HG03354 (cell line): ENCODE measurements around the gene EDEM2.
"Not testable (repeated sequence)": the region's sequence is repeated elsewhere in the genome, so short reads cannot be mapped to it uniquely, and the experiment has no call there.

Experiments
- ATAC-seq: cut with Tn5 transposase; IDR thresholded peaks from one replicate; pipeline ENCODE4 v1.9.1; 2021; ENCODE audit warnings: mild to moderate bottlenecking; ENCODE audit not compliant: unreplicated experiment, poor library complexity, severe bottlenecking

EDEM2 gene, protein sequence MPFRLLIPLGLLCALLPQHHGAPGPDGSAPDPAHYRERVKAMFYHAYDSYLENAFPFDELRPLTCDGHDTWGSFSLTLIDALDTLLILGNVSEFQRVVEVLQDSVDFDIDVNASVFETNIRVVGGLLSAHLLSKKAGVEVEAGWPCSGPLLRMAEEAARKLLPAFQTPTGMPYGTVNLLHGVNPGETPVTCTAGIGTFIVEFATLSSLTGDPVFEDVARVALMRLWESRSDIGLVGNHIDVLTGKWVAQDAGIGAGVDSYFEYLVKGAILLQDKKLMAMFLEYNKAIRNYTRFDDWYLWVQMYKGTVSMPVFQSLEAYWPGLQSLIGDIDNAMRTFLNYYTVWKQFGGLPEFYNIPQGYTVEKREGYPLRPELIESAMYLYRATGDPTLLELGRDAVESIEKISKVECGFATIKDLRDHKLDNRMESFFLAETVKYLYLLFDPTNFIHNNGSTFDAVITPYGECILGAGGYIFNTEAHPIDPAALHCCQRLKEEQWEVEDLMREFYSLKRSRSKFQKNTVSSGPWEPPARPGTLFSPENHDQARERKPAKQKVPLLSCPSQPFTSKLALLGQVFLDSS

DNA sequence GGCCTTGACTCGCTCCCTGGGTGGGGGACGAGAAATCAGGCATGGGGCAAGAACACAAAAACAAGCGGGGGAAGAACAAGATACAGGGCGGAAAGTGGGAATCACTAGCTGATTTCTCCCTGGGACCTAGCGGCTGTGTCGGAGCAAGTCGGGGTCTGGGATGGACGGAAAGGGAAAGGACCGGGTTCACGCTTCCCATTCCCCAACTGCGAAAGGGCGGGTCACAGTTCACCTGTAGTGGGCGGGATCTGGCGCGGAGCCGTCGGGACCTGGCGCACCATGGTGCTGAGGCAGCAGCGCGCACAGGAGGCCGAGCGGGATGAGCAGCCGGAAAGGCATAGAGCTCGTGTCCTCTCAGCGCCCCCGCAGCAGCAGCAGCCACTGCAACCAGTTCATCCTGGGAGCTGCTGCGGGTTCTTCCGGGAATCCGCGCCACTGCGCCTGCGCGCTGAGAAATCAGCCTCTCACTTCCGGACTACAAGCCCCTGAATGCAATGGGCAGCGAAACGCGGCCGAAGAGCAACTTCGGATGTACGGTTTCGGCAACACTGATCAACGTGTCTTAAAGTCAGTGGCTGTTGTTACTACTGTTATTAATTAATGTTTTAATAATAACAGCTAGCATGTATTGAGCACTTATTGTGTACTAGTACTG lies at the start of gene EDEM2:
TSS of gene EDEM2 (minus strand) at position 417 of the 655 bp plus-strand sequence. CDS start at position 339, 78 bp downstream.
- peak; percentile 82 for ATAC-seq

DNA sequence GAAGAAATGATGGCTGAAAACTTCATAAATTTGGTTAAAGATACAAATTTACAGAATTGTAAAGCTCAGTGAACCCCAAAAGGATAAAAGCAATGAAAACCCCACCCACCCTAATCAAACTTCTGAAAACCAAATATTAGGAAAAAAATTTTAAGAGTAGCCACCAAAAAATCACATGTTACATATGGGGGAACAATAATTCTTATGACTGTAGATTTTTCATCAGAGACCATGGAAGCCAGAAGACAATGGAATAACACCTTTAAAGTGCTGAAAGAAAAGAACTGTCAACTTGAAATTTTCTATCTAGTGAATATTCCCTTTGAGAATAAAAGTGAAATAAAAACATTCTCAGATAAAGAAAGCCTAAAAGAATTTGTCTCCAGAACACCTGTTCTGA lies 49.2 kb upstream of the EDEM2 start:
- no peak for ATAC-seq

DNA sequence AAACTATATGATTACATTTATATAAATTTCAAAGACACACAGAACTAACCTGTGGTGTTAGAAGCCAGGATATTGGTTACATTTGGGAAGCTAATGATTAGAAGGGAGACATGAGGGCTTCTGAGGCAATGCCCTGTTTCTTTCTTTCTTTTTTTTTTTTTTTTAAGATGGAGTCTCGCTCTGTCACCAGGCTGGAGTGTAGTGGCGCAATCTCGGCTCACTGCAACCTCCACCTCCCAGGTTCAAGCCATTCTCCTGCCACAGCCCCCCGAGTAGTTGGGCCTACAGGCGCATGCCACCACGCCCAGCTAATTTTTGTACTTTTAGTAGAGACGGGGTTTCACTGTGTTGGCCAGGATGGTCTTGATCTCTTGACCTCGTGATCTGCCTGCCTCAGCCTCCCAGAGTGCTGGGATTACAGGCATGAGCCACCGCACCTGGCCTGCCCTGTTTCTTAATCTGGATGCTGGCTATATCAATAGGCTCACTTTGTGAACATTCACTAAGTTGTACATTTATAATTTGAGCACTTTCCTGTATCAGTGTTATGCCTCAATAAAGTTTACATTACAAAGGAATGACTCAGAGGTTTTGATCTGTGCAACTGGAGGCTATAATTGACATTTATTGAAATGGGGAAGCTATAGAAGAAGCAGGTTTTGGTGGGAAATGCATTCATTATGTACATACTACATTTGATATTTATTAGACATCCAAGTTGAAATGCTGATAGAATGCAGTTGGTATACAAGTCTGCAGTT lies 46.1 kb upstream of the EDEM2 start:
- ATAC-seq: not testable (repeated sequence)

DNA sequence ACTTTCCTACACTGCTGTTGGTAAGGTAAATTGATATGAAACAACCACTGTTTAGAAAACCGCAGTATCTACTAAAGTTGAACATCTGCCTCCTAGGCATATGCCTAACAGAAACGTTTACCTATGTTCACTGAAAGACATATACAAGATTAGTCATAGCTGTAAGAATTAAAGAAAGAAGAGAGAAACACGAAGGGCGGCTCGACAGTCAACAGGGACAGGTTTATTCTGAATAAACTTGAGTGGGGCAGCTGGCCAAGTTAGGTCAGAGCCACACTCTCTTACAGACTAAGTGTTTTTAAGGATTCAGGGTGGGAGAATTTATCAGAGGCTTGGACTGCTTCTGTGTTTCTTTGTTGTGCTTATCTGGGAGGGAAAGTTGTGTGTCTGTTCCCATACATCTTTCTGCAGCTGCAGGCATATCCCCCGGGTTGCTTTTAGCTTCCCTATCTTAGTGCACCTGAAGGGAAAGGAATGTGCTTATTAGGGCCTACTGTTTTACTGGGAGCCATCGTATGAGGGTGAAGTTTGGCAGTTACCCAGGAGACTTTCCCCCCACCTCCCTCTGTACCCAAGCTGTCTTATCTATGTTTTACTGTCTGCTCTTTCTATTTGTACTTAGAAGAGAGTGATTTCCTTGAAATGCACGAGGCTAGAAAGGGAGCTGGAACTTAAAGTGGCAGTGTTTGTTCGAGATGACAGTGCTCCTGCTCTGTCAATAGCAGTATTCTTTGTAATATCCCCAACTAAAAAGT lies 45.2 kb upstream of the EDEM2 start:
- no peak for ATAC-seq

DNA sequence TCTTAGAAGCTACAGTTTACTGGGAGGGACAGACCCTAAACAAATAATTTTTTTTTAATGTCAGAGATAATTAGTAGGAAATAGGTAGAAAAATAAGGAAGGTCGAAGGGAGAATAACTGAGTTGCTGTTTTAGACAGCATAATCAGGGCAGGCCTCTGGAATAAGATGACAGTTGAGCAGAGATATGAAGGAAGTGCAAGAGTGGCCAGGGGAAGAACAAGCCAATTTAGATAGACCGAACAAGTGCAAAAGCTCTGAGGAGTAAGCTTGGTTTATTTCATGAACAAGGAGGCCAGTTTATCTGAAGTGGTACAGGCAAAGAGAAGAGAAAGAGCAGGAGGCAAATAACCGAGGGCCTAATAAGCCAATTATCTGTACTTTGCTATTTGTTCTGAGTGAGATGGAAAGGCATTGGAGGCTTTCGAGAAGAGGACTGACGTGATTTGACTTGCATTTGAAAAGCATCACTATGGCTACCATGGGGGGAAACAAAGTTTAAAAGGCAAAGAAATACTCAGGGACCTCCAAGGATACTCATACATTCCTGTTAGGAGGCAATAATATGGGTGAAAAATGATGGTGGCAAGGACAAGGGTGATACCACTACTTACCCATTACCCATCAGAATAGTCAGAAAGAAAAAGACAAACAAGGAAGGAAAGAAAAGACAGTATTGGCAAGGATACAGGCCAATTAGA lies 44.4 kb upstream of the EDEM2 start:
- ATAC-seq: no peak

DNA sequence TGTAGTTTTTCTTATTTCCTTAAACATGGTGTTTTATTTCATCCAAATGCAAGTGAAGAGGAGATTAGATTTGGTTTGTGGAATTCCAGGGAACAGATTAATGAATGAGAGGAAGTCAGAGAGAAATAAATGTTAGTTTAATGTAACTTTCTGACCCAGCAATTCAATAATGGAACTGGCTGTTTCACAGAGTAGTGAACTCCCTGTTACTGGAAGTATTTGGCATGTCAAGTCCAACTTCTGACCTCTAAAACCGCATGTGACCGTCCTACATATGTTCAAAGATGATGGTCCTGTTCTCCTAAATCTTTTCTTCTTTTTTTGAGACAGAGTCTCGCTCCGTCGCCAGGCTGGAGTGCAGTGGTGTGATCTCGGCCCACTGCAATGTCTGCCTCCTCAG lies 43.4 kb upstream of the EDEM2 start:
- ATAC-seq: no peak

DNA sequence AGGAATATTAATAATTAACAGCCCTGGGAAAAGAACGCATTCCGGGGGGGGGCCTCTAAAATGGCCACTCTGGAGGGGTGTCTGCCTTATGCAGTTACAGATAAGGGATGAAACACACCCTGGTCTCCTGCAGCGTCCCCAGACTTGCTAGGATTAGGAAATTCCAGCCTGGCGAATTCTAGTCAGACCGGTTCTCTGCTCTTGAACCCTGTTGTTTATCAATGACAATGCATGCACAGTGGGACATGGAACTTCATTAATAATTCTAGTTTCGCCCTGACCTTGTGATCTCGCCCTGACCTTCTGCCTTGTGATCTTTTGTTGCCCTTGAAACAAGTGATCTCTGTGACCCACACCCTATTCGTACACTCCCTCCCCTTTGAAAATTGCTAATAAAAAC lies 42.1 kb upstream of the EDEM2 start:
- not testable (repeated sequence) for ATAC-seq

DNA sequence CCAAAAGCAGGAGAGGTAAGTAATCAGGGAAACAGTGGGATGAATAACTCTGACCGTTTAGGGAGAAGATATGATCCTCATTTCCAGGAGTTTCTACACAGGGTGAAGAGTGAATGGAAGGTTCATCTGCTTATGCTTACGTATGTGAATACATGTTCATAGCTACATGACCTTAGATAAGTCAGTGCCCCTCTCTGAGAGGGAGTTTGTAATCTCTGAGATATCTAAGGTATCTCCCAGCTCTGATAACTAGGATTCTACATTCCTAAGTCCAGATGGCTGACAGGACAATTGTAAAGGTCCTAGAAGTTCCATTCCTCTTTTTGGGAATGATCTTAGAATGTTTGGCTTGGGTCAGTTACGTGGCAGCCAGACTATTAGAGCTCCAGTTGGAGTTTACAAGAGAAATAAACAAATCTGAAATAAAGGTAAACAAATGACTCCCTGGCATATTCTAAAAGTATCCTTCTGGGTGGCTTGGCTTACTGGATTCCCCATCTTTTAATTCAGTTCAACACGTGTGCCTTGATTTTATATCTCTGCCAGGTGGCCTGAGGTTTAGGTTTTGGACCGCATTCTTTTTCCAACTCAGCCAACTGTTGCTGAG lies 40.6 kb upstream of the EDEM2 start:
- ATAC-seq: no peak

DNA sequence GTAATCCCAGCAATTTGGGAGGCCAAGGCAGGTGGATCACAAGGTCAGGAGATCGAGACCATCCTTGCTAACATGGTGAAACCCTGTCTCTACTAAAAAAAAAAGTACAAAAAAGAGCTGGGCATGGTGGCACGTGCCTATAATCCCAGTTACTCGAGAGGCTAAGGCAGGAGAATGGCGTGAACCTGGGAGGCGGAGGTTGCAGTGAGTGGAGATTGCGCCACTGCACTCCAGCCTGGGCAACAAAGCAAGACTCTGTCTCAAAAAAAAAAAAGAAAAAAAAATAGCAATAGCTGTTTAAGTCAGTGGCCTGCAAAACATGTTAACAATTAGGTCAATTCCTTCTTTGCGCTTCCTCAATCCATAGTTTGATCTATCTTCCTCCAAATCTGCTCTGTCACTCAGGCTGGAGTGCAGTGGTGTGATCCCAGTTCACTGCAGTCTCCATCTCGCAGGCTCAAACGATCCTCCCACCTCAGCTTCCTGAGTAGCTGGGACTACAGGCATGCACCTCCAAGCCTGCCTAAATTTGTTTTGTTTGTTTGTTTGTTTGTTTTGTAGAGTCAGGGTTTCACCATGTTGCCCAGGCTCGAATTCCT lies 39.7 kb upstream of the EDEM2 start:
- ATAC-seq: not testable (repeated sequence)

DNA sequence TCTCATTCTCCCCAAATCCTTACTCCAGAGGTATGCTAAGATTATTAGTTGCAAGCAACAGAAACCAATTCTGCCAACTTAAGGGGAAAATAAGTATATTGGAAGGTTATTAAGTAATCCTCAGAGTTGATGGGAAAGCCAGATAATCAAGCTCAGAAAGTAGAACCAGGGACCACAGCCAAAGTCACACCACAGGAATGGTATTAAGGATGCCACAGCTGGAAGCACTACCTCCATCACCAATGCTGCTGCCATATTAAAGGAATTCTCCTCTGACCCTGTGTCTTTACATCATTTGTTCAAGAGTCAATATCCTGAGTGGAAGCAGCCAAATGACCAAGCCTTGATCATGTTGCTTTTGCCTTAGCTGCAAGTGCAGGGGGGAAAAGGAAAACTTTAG lies 34.6 kb upstream of the EDEM2 start:
- no peak for ATAC-seq

DNA sequence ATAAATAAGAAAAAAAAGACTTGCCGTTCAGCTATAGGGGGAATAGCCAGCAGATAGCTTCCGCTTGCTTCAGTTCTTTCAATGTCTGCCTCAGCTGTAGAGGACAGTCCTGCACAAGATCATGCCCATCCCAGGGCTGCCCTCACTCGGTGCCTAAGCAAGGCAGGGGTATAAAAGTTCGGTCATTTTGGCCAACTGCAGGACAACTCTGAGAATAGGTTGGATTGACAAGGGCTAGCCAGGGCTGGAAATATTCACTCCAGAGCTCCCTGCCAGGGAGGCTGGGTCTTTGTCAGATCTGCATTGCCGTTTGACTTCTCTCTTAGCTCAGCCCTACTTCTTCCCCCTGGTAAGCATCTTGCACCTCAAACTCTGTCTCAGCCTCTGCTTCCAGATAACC lies 33.1 kb upstream of the EDEM2 start:
- no peak for ATAC-seq

DNA sequence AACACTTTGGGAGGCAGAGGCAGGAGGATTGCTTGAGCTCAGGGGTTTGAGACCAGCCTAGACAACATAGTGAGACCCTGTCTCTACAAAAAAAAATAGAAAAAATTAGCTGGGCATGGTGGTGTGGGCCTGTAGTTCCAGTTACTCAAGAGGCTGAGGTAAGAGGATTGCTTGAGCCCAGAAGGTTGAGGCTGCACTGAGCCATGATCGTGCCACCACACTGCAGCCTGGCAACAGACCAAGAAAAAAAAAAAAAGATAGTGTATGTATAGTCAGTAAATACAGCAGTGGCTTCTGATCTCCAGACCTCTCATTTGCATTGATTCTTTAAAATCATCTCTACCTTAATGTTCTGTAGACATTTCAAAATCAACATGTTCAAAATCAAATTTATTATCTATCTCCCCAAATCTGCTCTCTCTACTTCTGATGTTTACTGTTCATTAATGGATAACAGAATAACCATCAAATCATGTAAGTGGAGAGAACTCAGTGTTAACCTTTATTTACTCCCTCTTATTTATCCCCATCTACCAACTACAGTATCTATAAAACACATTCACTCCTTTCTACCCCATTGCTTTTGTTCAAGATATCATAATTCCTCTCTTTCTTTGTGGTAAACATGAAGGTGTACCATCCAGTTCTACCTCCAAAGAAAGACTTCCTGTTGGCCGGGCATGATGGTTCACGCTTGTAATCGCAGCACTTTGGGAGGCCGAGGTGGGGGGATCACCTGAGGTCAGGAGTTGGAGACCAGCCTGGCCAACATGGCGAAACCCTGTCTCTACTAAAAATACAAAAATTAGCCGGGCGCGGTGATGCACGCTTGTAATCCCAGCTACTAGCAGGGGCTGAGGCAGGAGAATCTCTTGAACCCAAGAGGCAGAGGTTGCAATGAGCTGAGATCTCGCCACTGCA lies 32.4 kb upstream of the EDEM2 start:
- no peak for ATAC-seq

DNA sequence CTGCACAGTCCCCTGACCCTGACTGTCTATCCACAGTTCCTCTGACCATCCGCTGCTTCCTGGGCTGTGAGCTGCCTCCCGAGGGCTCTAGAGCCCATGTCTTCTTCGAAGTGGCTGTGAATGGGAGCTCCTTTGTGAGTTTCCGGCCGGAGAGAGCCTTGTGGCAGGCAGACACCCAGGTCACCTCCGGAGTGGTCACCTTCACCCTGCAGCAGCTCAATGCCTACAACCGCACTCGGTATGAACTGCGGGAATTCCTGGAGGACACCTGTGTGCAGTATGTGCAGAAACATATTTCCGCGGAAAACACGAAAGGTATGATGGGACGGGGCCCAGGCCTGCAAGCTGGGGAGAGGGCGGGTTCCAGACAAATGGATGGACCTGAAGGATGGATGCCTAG lies 29.0 kb upstream of the EDEM2 start:
- ATAC-seq: no peak

DNA sequence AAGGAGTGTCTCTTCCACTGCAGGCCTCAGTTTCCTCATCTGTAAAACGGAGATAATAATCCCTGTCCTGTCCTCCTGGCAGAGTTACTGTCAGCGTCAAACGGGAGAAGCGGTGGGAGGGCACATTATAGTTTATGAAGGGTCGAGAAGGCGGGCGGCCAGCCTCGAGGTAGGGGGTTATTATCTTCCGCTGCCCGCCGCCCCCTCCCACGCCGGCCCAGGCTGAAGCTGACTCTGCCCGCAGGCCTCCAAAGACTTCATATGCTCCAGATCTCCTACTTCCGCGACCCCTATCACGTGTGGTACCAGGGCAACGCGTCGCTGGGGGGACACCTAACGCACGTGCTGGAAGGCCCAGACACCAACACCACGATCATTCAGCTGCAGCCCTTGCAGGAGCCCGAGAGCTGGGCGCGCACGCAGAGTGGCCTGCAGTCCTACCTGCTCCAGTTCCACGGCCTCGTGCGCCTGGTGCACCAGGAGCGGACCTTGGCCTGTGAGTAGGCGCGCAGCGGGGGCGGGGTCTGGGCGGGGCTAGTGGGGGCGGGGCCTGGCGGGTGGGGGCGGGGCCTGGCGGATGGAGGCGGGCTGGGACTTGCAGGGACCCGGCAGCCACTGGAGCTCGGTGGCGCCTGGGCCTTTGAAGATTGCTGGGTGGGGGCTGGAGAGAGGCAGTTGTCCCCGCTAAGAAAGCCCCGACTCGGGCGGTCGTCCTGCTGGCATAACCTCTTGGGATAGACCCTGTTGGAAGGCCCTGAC lies 27.5 kb upstream of the EDEM2 start:
- no peak for ATAC-seq

DNA sequence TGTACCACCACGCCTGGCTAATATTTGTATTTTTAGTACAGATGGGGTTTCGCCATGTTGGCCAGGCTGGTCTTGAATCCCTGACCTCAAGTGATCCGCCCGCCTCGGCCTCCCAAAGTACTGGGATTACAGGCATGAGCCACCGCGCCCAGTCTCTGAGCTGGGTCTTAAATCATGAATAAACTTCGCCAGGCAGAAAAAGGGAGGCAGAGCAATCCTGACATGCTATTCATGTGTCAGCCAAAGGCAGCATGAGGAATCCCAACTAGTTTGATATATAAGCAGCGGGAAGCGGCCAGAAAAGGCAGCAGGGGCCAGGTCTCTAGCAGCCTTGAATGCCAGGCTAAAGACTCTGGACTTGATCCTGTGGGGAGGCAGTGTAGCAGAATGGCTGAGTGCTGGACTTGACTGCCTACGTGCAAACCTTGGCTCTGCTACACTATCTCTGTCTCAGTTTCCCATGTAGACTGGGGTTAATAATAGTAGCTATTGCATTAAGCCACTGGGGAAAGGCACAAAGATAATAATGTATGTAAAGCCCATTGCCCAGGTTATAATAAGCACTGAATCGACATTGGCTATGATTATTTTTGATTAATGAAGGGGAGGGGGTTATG lies 26.5 kb upstream of the EDEM2 start:
- ATAC-seq: no peak

DNA sequence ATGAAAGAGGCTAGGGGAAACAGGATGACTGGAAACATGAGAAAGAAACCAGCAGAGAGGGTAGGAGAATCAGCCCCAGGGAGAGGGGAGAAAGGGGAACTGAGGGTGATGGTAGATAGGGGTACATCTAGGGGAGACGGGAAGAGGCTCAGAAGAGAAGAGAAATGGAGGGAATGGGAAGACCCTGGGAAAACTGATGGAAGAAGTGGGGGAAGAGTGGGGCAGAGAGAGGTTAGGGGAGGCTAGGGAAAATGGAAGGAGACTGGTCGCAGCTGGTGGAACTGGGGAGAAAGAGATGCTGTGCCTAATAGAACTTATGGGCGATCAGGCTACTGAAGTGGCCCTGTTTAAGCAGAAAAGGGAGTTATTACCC lies 25.3 kb upstream of the EDEM2 start:
- no peak for ATAC-seq
